GM12873 (cell line): Measurements from ENCODE around the gene MED13L.

ENCODE experiments used
- CTCF ChIP-seq: IDR thresholded peaks from 2 replicates; pipeline ENCODE4 v1.5.1; 2012; ENCODE audit warnings: low read depth, mild to moderate bottlenecking, moderate library complexity, low read length, control low read depth; ENCODE audit not compliant: insufficient read depth; ENCODE audit errors: missing control alignments

MED13L gene

GRCh38 chr12:116055895-116056607 is 221.4 kb downstream of the MED13L start:
- no peak for TF ChIP-seq CTCF

GRCh38 chr12:116054280-116054679 is 223.2 kb downstream of the MED13L start:
- no peak for TF ChIP-seq CTCF

GRCh38 chr12:116053479-116054200 is 223.9 kb downstream of the MED13L start:
- TF ChIP-seq CTCF, result no peak

- TF ChIP-seq CTCF, result no peak
Observed at GRCh38 chr12:116050275-116050674, 227.2 kb downstream of the MED13L start.

GRCh38 chr12:116048879-116049278 is 228.6 kb downstream of the MED13L start:
- no peak for TF ChIP-seq CTCF

GRCh38 chr12:116046039-116046438 is 231.5 kb downstream of the MED13L start:
- TF ChIP-seq CTCF, result no peak

GRCh38 chr12:116045150-116045549 is 232.3 kb downstream of the MED13L start:
- TF ChIP-seq CTCF, result no peak
